Limb (tissue), 2 donors: ENCODE results near the gene CCNQ.

Experiments
- DNase-seq, 2 donors: peaks; one replicate each; pipeline ENCODE4 v3.0.0-alpha.2; 2016; ENCODE audit errors: extremely low spot score in 2 of 2

The CCNQ gene

DNA sequence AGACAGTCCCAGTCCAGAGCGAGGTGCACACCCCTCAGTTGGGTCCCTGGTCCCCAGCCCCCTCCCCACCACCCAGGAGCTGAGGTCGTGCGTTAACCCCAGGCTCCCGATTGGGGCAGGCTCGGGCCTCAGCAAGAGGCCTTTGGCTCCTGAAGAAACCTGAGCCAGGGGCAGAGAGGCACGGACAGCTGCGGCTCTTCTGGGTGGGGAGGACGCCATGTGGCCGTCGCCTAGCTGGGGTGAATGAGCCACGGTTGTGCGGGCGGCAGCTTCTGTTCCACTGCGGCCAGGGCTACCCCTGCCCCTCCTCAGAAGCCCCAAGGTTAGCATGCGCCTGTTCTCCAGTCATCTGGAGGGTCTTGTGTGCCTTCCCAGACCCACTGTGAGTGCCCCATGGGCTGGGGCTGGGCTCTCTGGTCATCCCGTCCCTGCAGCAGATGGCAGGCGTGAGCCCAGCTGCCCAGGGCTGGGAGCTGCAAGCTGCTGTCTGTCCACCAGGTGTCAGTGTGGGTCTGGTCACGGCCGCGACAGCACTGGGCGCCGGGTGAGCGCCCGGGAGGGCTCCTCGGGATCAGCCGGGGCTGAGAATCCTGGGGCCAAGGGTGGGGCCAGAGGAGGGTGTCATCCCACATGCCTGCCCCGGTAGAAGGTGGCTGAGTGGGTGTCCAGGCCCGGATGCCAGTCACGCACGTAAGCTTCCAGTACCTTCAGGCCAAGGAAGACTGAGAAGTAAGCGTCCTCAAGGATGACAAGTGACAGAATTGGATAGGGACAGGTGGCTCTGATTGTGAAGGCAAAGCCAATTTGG, 59.6 kb downstream of the CCNQ start:
- DNase-seq: peak; percentile 24 to 76

DNA sequence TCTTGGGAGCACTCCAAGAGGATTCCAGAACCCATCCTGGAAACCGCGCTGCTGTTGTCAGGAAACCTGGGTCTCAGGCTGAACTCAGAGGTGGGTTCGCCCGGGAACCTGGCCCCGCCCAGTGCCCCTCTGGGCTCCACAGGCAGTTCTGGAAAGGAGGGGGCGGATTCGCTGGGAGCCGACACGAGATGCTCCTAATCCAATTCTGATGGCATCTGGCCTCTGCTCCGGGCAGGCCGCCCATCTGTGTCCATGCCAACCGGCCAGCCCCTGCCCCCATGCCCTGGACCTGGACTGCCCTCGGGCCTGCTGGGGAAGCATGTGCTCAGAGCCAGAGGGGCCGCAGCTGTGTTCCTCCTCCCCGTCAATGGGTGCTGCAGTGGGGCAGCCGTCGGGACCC, 60.5 kb downstream of the CCNQ start:
- no peak for DNase-seq
